ENCODE data around the gene MFAP4.

DNA sequence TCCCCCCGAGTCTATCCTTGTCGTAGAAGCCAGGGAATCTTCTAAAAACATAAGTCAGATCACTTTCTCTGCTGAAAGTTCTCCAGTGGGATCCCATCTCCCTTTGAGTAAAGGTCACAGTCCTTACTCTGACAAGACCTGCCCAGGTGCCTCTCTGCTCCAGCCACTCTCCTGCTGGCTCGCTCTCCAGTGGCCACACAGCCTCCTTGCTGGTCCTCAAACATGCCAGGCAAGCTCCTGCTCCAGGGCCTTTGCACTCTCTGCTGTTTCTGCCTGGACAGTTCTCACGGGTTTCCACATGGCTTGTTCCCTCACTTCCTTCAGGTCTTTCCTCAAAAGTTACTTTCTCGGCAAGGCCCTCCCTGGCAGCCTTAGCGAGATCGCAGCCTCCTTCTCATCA, 27.8 kb downstream of the MFAP4 start:
- TF ChIP-seq CTCF (IDR thresholded peaks at IDR 0.05) (no peak), POLR2A (IDR thresholded peaks at IDR 0.05) (no peak)

All from lower leg skin (tissue), 3 donors.